Prostate gland (tissue), 2 donors: ENCODE data around the gene LPIN1.

Source experiments
- POLR2A ChIP-seq: fragments of 450-650 bp; IDR thresholded peaks from one replicate; pipeline ENCODE4 v1.6.1; 2016; ENCODE audit warnings: antibody characterized with exemption, mild to moderate bottlenecking
- POLR2AphosphoS5 ChIP-seq: sonication (generic); formaldehyde crosslinking; IDR thresholded peaks from one replicate; pipeline ENCODE4 v1.6.1; 2017; ENCODE audit warnings: antibody characterized with exemption
- TF ChIP-seq, protein P1 (sequence below), 4 experiments: fragments of 200-600 bp in 2 of 4; fragments of 450-650 bp in 2 of 4; sonication (generic) in 2 of 4; IDR thresholded peaks; 1 replicate in 3 of 4; 2 replicates in 1 of 4; pipeline ENCODE4 v1.5.1; 2016 to 2019; ENCODE audit warnings: antibody characterized with exemption in 4 of 4, mild to moderate bottlenecking in 2 of 4, moderate library complexity in 2 of 4

GRCh38 chr2:11814979-11815510 is 68.6 kb downstream of the LPIN1 start:
- TF ChIP-seq, protein P1, sequence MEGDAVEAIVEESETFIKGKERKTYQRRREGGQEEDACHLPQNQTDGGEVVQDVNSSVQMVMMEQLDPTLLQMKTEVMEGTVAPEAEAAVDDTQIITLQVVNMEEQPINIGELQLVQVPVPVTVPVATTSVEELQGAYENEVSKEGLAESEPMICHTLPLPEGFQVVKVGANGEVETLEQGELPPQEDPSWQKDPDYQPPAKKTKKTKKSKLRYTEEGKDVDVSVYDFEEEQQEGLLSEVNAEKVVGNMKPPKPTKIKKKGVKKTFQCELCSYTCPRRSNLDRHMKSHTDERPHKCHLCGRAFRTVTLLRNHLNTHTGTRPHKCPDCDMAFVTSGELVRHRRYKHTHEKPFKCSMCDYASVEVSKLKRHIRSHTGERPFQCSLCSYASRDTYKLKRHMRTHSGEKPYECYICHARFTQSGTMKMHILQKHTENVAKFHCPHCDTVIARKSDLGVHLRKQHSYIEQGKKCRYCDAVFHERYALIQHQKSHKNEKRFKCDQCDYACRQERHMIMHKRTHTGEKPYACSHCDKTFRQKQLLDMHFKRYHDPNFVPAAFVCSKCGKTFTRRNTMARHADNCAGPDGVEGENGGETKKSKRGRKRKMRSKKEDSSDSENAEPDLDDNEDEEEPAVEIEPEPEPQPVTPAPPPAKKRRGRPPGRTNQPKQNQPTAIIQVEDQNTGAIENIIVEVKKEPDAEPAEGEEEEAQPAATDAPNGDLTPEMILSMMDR (IDR thresholded peaks at IDR 0.05), result no peak
- TF ChIP-seq POLR2A (no peak), POLR2AphosphoS5 (no peak)
